ENCODE data around the gene RABGGTA. TPM values are rescaled to one million over a fixed set of nuclear protein-coding genes. Genes with fewer than 3 reads are reported as not detected.

Gene RABGGTA
- total RNA-seq, 1 experiment from 2014 or later = 2.6 TPM

DNA sequence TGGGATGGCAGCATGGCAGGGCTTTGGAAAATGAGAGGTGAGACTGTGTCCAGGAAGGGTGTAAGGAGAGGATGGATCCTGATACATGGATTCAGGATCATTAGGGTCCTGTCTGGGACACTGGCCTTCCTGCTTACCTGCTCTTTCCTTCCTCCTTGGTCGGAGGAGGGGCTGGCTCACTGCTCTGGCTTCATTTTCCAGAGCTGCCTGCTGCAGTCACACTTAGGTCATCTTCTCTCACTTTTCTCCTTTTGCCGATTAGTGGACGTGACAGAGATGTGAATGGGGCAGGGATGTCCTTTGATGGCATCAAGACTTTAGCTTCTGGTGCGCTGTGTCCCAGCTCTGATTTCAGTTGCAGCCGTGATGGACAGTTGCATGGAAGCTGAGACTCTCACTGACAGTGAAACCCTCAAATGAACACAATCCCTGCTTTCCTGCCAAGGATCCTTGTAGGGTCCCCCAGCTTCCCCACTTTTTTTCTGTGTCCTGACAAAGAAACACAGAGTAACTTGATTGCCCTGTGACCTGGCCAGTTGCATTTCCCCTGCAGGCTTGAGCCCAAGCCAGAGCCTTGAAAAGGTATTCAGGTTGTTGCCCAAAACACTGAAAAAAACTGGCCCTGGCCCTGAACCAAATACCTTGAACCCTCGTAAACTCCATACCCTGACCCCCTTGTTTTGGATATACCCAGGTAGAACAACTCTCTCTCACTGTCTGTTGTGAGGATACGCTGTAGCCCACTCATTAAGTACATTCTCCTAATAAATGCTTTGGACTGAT, 37.1 kb upstream of the RABGGTA start:
- H3K27me3 ChIP-seq = no peaks in the 10 kb centered on the region
- DNase-seq = no peak
- H3K4me3 ChIP-seq = no peak overlapping the region
- H3K36me3 ChIP-seq = peaks cover 2% of the 10 kb centered on the region; the same call in 1 of the 2 replicates
- no peaks in the 10 kb centered on the region for H3K9me3 ChIP-seq

DNA sequence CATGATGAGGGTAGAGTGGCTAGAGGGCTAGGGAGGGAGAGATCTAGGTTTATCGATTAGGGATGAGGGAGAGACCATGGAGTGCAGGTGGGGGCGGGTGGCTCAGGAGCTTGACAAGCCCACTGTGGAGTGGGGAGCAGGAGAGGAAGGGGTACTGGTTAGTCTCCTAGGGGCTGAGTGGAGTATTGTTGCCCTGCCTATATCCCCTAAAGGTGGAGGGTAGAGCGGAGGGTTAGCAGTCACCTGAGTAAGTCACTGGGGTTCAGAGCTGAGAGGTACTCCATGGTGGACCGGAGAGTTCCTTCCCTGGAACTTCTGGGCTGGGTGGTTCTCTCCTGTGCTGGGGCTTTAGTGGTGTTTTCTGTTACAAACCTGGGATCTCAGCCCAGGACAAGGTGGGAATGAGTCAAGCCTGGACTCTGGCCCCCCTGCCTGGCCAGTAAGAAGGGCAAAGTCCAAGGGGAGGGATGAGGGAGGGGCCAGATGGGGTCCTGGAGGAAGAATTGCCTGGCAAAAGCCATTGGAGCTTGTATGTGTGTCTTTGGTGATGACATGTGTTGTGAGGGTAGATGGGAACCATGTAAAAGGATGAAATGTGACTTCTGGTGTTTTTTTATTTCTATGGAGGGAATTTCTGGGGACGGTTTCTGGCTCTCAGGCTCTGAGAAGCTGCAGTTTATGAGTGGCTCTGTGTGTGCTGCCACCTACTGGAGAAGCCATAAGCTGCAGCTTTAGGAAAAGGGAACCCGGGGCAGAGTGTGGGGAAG, 36.4 kb upstream of the RABGGTA start, which contains the start of gene CIDEB:
Gene CIDEB, minus strand, starts transcription at position 403 of the 767 bp plus-strand sequence. Its CDS starts 119 bp downstream, at position 284.
- Histone ChIP-seq H3K9me3 (no peaks in the 10 kb centered on the region), H3K4me3 (no peak within 1 kb of the TSS), H3K36me3 (peaks cover 3% of the 10 kb centered on the region; the same call in 1 of the 2 replicates), H3K27me3 (no peaks in the 10 kb centered on the region)
- DNase-seq = peak; percentile 29

DNA sequence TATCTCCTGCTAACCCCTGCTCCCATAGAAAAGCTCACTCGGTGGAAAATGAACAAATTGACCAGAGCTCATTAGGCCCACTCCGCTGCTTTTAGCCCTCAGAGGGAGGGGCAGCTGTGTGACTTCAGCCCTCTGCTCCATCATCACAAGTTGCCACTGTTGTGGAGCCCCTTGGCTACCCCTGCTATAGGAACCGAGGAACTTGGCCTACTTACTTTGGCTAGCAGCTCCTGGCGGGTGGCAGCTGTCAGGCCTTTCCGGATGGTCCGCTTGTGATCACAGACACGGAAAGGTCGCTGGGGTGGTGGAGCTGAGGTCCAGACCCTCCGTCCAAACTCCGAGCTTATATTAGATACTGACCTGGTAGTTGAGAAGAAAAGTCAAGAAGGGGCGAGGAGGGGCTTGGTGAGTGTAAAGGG, 35.8 kb upstream of the RABGGTA start:
- H3K9me3 ChIP-seq = no peaks in the 10 kb centered on the region
- H3K4me3 ChIP-seq = no peak overlapping the region
- no peak for DNase-seq
- no peaks in the 10 kb centered on the region for H3K27me3 ChIP-seq
- H3K36me3 ChIP-seq = peaks cover 9% of the 10 kb centered on the region; the same call in 1 of the 2 replicates

GRCh38 chr14:24304019-24304387, 32.6 kb upstream of the RABGGTA start:
- no peak for DNase-seq
- Histone ChIP-seq H3K27me3 (no peaks in the 10 kb centered on the region), H3K36me3 (peaks cover 13% of the 10 kb centered on the region; the same call in 1 of the 2 replicates), H3K4me3 (no peak overlapping the region), H3K9me3 (no peaks in the 10 kb centered on the region)

GRCh38 chr14:24300326-24300980, 29.1 kb upstream of the RABGGTA start:
- Histone ChIP-seq H3K27me3 (no peaks in the 10 kb centered on the region), H3K36me3 (peaks cover 10% of the 10 kb centered on the region; the same call in 1 of the 2 replicates), H3K9me3 (no peaks in the 10 kb centered on the region), H3K4me3 (peak overlapping the region; percentile 77)
- no peak for DNase-seq

DNA sequence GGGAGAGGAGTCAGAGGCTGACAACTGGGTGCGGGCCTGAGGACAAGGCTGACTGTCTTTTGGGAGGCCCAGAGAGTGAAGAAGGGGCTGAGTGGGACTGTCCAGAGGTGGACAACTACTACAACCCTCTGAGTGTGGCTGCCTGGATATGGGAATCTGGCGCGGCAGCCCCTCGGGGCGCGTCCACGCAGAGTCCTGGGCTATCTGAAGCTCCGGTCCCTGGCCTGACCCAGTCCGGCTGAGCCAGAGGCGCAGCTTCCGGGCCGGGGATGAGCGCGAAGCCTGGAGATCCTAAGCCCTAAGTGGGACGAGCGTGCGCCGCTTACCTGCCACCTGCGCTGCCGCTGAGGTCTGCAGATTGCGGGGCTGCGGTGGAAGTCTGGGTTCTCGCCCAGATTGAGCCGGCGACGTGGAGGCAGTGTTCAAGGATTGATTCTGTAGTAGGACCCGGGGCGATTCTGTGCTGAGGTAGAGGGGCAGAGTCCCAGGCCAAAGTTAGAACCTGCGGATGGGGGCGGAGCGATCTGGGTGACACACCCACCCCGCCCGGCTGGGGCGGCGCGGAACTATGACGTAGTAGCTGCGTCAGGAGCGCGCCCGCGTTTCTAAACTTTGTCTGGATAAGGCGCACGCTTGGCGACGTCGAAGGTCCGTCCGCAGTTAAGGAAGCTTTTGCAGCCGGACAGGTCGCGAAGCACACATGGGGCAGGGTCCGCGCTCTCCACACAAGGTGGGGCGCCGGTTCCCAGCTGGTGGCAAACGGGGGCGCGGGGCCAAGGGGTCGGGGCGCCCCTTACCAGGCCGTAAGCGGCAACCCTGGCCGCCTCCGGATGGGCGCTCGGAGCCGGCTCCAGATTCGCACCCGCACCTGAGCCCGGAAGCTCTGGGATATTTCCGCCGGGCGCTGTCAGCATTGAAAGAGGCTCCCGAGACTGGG, 28.1 kb upstream of the RABGGTA start, which contains the start of the genes DHRS1 and NOP9:
Gene DHRS1, minus strand, starts transcription at position 526 of the 937 bp plus-strand sequence. CDS start 674 bp downstream, outside the sequence.
Gene NOP9, plus strand, starts transcription at position 596 of the 937 bp plus-strand sequence. Its CDS starts 105 bp downstream, at position 701.
- no peaks in the 10 kb centered on the region for H3K27me3 ChIP-seq
- H3K36me3 ChIP-seq = peaks cover 10% of the 10 kb centered on the region; the same call in 1 of the 2 replicates
- DNase-seq = peak; percentile 76
- peak within 1 kb of the TSS; percentile 77 for H3K4me3 ChIP-seq
- no peaks in the 10 kb centered on the region for H3K9me3 ChIP-seq

- Histone ChIP-seq H3K4me3 (peak overlapping the region; percentile 77), H3K36me3 (peaks cover 10% of the 10 kb centered on the region; the same call in 1 of the 2 replicates), H3K9me3 (no peaks in the 10 kb centered on the region), H3K27me3 (no peaks in the 10 kb centered on the region)
- peak; percentile 76 for DNase-seq
Observed at GRCh38 chr14:24298892-24299254, 27.5 kb upstream of the RABGGTA start.

DNA sequence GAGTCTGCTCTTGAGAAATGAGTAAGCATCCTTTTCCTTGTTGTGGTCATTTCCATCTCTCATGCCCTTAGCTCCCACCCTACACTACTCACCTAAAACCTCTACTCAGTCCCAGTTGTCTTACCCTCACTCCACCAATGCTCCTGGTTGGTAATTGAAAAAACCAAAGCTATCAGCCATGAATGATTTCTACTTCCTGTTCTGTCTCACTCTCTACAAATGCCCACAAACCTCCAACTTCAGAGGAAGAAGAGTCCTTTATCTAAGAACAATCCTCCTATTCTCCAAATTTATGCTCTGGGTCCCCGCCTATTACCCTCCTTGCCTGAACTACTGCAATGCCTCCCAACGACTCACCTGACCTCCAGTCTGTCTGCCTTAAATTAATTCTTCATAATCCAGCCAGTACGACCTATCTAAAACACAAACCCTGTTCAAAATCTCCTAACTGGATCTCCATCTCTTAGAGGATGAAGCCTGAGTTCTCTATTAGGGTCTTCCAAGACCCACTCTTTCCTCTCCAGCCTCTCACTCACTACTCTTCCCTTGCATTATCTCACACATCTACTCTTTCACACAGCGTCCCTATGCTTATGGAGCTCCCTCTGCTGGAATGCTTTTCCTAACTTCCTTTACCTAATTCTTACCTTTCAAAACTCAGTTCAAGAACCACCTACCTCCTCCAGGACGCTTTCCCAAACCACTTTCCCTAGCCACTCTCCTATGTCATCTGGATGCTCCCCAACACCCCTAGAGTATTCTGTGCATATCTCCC, 26.0 kb upstream of the RABGGTA start:
- DNase-seq = no peak
- no peak overlapping the region for H3K4me3 ChIP-seq
- peaks cover 5% of the 10 kb centered on the region; the same call in 1 of the 2 replicates for H3K36me3 ChIP-seq
- no peaks in the 10 kb centered on the region for H3K9me3 ChIP-seq
- H3K27me3 ChIP-seq = no peaks in the 10 kb centered on the region

GRCh38 chr14:24296341-24297157, 25.2 kb upstream of the RABGGTA start:
- peak; percentile 60 for DNase-seq
- Histone ChIP-seq H3K4me3 (no peak overlapping the region), H3K27me3 (no peaks in the 10 kb centered on the region), H3K36me3 (peaks cover 1% of the 10 kb centered on the region; the same call in 1 of the 2 replicates), H3K9me3 (no peaks in the 10 kb centered on the region)

GRCh38 chr14:24293525-24293924, 22.1 kb upstream of the RABGGTA start:
- Histone ChIP-seq H3K27me3 (no peaks in the 10 kb centered on the region), H3K4me3 (no peak overlapping the region), H3K36me3 (no peaks in the 10 kb centered on the region; the same call in 1 of the 2 replicates), H3K9me3 (no peaks in the 10 kb centered on the region)
- no peak for DNase-seq

GRCh38 chr14:24292118-24292807, 20.9 kb upstream of the RABGGTA start:
- Histone ChIP-seq H3K4me3 (no peak overlapping the region), H3K9me3 (no peaks in the 10 kb centered on the region), H3K36me3 (no peaks in the 10 kb centered on the region; the same call in 1 of the 2 replicates), H3K27me3 (no peaks in the 10 kb centered on the region)
- DNase-seq = no peak

DNA sequence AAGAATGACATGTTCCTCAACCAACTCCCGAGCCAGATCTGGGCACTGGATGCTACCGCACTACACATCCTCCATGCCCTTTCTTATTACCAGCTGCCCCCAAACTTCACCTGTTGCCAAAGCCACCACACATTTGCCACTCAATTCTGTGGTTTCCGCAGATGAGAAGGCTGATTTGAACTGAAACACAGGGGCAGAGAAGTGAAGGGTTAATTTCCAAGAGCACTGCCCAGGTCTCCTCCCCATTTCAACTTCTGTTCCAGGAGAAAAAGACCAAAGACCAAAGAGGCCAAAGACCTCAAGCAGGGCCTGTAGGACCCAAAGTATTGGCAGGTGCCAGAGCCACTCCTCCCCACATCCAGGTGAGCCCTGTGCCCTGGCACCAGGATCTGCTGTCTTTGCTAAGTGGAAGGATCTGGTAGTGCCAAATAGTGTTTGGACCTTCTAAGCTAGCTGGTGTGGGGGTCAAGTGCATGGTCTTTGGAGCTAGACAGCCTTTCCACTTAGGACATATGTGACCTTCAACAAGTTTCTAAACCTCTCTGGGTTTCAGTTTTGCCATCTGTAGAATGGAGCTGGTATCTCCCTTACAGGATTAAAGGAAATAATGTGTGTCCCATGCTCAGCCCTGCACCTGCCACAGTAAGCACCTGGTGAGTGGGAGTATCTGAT, 20.2 kb upstream of the RABGGTA start:
- no peaks in the 10 kb centered on the region for H3K36me3 ChIP-seq
- no peaks in the 10 kb centered on the region for H3K27me3 ChIP-seq
- H3K4me3 ChIP-seq = no peak overlapping the region
- no peaks in the 10 kb centered on the region for H3K9me3 ChIP-seq
- no peak for DNase-seq

GRCh38 chr14:24290746-24291145, 19.3 kb upstream of the RABGGTA start:
- no peak for DNase-seq
- Histone ChIP-seq H3K36me3 (no peaks in the 10 kb centered on the region), H3K4me3 (no peak overlapping the region), H3K27me3 (no peaks in the 10 kb centered on the region), H3K9me3 (no peaks in the 10 kb centered on the region)

Measured in MG63 (cell line).